VCaP (cell line): ENCODE measurements around the gene CFAP221.

ENCODE experiments used
- H3K27ac ChIP-seq: fragments of 450-650 bp; 2 replicates; pipeline ENCODE4 v1.5.1; 2017
- CTCF ChIP-seq: fragments of 450-650 bp; conservative IDR thresholded peaks from 2 replicates; pipeline ENCODE4 v1.5.1; 2017; ENCODE audit warnings: mild to moderate bottlenecking, moderate library complexity

CFAP221 gene

GRCh38 chr2:119659601-119660342 is 115.5 kb downstream of the CFAP221 start:
- TF ChIP-seq CTCF: peak; percentile 92
- no peak overlapping the region for H3K27ac ChIP-seq

- peak; percentile 51 for TF ChIP-seq CTCF
- no peak overlapping the region for H3K27ac ChIP-seq
Observed at GRCh38 chr2:119660343-119660658, 116.1 kb downstream of the CFAP221 start.

GRCh38 chr2:119662297-119662696 is 118.0 kb downstream of the CFAP221 start:
- TF ChIP-seq CTCF: no peak
- H3K27ac ChIP-seq: no peak overlapping the region

GRCh38 chr2:119668546-119668945 is 124.3 kb downstream of the CFAP221 start:
- TF ChIP-seq CTCF: no peak
- no peak overlapping the region for H3K27ac ChIP-seq

GRCh38 chr2:119671016-119671415 is 126.8 kb downstream of the CFAP221 start:
- no peak overlapping the region for H3K27ac ChIP-seq
- no peak for TF ChIP-seq CTCF

GRCh38 chr2:119671752-119672151 is 127.5 kb downstream of the CFAP221 start:
- no peak for TF ChIP-seq CTCF
- H3K27ac ChIP-seq: no peak overlapping the region

GRCh38 chr2:119672161-119672862 is 128.1 kb downstream of the CFAP221 start:
- H3K27ac ChIP-seq: no peak overlapping the region
- no peak for TF ChIP-seq CTCF
